Testis (tissue), 3 donors: ENCODE results near the gene CA5A. TPM values are rescaled to one million over a fixed set of nuclear protein-coding genes. Genes with fewer than 3 reads are reported as not detected.

Source experiments
- DNase-seq: peaks from one replicate; pipeline ENCODE4 v3.0.0-alpha.2; 2019
- H3K27ac ChIP-seq, 2 donors: fragments of 200-600 bp; sonication (generic); one replicate each; pipeline ENCODE4 v1.5.1; 2019
- H3K27me3 ChIP-seq: fragments of 200-600 bp; sonication (generic); one replicate; pipeline ENCODE4 v1.5.1; 2019
- H3K36me3 ChIP-seq: fragments of 200-600 bp; sonication (generic); one replicate; pipeline ENCODE4 v1.5.1; 2017; ENCODE audit warnings: low read depth; ENCODE audit errors: missing control alignments
- H3K4me1 ChIP-seq: fragments of 200-600 bp; sonication (generic); one replicate; pipeline ENCODE4 v1.5.1; 2019
- H3K4me3 ChIP-seq, 2 donors: fragments of 200-600 bp; sonication (generic); one replicate each; pipeline ENCODE4 v1.5.1; 2017 to 2019
- H3K9me3 ChIP-seq: fragments of 200-600 bp; sonication (generic); one replicate; pipeline ENCODE4 v1.5.1; 2017
- CTCF ChIP-seq, 3 experiments: fragments of 450-650 bp in 2 of 3; fragments of 200-600 bp in 1 of 3; sonication (generic) in 1 of 3; IDR thresholded peaks; one replicate each; pipeline ENCODE4 v1.5.1; 2016 to 2019; ENCODE audit warnings: antibody characterized with exemption in 3 of 3, mild to moderate bottlenecking in 2 of 3, moderate library complexity in 1 of 3
- POLR2A ChIP-seq: fragments of 450-650 bp; IDR thresholded peaks from one replicate; pipeline ENCODE4 v1.6.1; 2017; ENCODE audit warnings: antibody characterized with exemption, mild to moderate bottlenecking, moderate library complexity
- WGBS, 2 donors: methylation state at CpG; one replicate each; pipeline ENCODE4 v1.1.5; 2018; 5-methylcytosine and 5-hydroxymethylcytosine counted together
- intact Hi-C: fragments of 100-400 bp; cut with DNase I; formaldehyde crosslinking; loops from one replicate; pipeline ENCODE4 v1.15.1; 2023; ENCODE audit warnings: low total_unique reads
- polyA plus RNA-seq: library from polyadenylated mRNA; stranded (reverse); fragments of 350-450 nt; fragmentation: Illumina TruSeq; extraction: RNeasy Lipid Tissue Mini Kit (QIAGEN cat#74804); gene quantifications from one replicate; pipeline ENCODE4 v1.2.3, GENCODE V29; 2014; ENCODE audit warnings: low read depth, low replicate concordance; ENCODE audit not compliant: insufficient read depth
- total RNA-seq, 2 donors: library from RNA; depleted of rRNA; stranded (reverse); fragments of >200 nt; gene quantifications; one replicate each; pipeline ENCODE4 v1.2.3, GENCODE V29; 2016

CA5A gene
- total and polyA plus RNA-seq, 3 donors from 2014 or later, result not detected

GRCh38 chr16:87948735-87949070 lies 12.4 kb upstream of the CA5A start:
- 92 to 96% methylated on average over 5 of the region's 5 CpGs for WGBS, 2 donors
- no peaks in the 10 kb centered on the region for H3K36me3 ChIP-seq

GRCh38 chr16:87948119-87948545 lies 11.8 kb upstream of the CA5A start:
- intact Hi-C loops, result no loop called here
- no peaks in the 10 kb centered on the region for H3K9me3 ChIP-seq
- no peak for DNase-seq
- no peak for TF ChIP-seq POLR2A
- H3K4me1 ChIP-seq, result peaks cover 9% of the 10 kb centered on the region
- H3K36me3 ChIP-seq, result no peaks in the 10 kb centered on the region
- WGBS, 2 donors, result 84 to 87% methylated on average over 7 to 12 of the region's 12 CpGs
- no peaks in the 10 kb centered on the region for H3K27me3 ChIP-seq
- no peak overlapping the region for H3K4me3 ChIP-seq
- H3K27ac ChIP-seq, result peak overlapping the region in 1 of 2 donors; percentile 50

More at GRCh38 chr16:87948735-87949070, 12.4 kb upstream of the CA5A start:
- TF ChIP-seq CTCF (IDR thresholded peaks at IDR 0.05), result no peak
- no peak for TF ChIP-seq POLR2A
- Histone ChIP-seq H3K9me3 (no peaks in the 10 kb centered on the region), H3K27me3 (no peaks in the 10 kb centered on the region), H3K4me1 (peaks cover 9% of the 10 kb centered on the region), H3K27ac (no peak overlapping the region), H3K4me3 (no peak overlapping the region)
- intact Hi-C loops, result no loop called here
- no peak for DNase-seq

DNA sequence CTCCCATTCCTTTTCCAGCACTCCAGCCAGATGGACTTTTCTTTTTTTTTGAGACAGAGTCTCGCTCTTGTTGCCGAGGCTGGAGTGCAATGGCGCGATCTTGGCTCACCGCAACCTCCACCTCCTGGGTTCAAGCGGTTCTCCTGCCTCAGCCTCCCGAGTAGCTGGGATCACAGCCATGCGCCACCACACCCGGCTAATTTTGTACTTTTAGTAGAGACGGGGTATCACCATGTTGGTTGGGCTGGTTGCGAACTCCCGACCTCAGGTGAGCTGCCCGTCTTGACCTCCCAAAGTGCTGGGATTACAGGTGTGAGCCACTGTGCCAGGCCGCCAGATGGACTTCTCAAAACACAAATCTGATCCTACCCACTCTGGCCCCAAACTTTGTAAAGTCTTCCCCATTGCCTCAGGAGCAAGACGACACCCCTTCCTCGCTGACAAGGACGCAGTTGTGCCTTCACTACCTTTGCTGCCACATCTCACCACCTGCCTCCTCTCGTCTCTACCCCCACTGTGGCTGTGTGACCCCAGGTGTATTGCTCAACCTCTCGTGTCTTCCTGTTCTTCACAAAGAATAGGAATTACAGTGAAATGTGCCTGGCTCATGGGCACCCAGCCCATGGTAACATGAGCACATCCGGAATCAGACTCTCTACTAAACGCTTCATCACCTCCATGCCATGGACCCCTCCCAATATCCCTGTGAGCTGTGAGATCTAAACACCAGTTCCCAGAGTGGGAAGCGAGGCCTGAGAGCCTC lies 11.2 kb upstream of the CA5A start:
- TF ChIP-seq POLR2A, result no peak
- TF ChIP-seq CTCF (IDR thresholded peaks at IDR 0.05), result no peak
- DNase-seq, result no peak
- Histone ChIP-seq H3K27ac (peak overlapping the region in 1 of 2 donors; percentile 50), H3K4me1 (peaks cover 6% of the 10 kb centered on the region), H3K36me3 (no peaks in the 10 kb centered on the region), H3K4me3 (no peak overlapping the region), H3K9me3 (no peaks in the 10 kb centered on the region), H3K27me3 (no peaks in the 10 kb centered on the region)
- 89 to 90% methylated on average over 22 of the region's 22 CpGs for WGBS, 2 donors
- intact Hi-C loops, result no loop called here

DNA sequence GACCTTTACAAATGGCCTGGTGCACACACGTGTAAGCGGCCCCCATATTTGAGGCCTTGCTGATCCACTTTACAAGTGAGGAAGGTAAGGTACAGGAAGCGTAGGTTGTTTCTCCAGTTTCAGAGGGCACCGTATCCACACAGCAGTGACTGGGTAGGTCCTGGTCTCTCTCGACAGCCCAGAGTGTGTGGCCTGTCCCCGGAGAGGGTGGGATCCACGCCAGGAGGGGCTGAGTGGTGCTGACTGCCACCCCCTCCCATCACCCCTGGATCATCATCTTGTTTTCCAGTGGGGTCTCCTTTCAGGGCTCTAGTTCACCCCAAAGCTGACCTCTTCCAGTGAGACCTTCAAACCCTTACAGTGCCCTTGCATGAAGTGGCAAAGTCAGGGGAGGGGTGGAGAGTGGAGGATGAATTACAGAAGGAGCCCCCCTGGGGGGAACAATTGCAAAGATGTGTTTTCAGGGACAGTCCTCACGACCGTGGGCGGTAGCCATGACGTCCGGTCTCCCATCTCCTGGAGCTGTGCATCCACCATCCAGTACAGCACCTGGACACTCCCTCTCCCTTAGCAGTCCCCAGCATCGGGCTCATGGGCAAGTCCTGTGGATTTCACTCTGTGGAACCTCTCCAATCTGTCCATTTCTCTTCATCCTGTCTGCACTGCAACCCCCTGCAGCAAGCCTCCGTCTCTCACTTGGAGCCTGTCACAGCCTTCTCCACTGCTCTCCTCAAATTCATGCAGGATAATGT lies 10.4 kb upstream of the CA5A start:
- Histone ChIP-seq H3K4me1 (no peaks in the 10 kb centered on the region), H3K27ac (no peak overlapping the region), H3K9me3 (no peaks in the 10 kb centered on the region), H3K36me3 (no peaks in the 10 kb centered on the region), H3K4me3 (no peak overlapping the region), H3K27me3 (no peaks in the 10 kb centered on the region)
- intact Hi-C loops, result no loop called here
- TF ChIP-seq POLR2A (no peak), CTCF (IDR thresholded peaks at IDR 0.05) (no peak)
- WGBS, 2 donors, result 85 to 89% methylated on average over 14 of the region's 14 CpGs
- DNase-seq, result no peak

- peak overlapping the region in 1 of 2 donors; percentile 63 for H3K27ac ChIP-seq
- H3K4me3 ChIP-seq, result no peak overlapping the region
- 47 to 51% methylated on average over 13 to 21 of the region's 22 CpGs for WGBS, 2 donors
- intact Hi-C loops, result no loop called here
- H3K36me3 ChIP-seq, result no peaks in the 10 kb centered on the region
- H3K4me1 ChIP-seq, result no peaks in the 10 kb centered on the region
- no peak for TF ChIP-seq POLR2A
- no peak for TF ChIP-seq CTCF (IDR thresholded peaks at IDR 0.05)
- H3K27me3 ChIP-seq, result no peaks in the 10 kb centered on the region
- no peaks in the 10 kb centered on the region for H3K9me3 ChIP-seq
- peak; percentile 75 for DNase-seq
These were observed 9.2 kb upstream of the CA5A start for GRCh38 chr16:87945351-87946042.
